Stimulated activated CD4-positive, alpha-beta T cell treated with anti-CD3 and anti-CD28 coated beads, Interleukin-4, amount 100 ng/mL, for 24 hours (primary cell): ENCODE data around the gene NDUFB11.

Experiments
- DNase-seq: peaks from one replicate; pipeline ENCODE4 v3.0.0-alpha.2; 2020

The NDUFB11 gene

GRCh38 chrX:47144626-47145394 lies at the start of gene NDUFB11, which contains the start of gene RBM10:
Gene NDUFB11, minus strand, starts transcription at chrX:47144702. Its CDS starts 23 bp downstream, at chrX:47144679.
Gene RBM10, plus strand, starts transcription at chrX:47145221. Its CDS starts 2,261 bp downstream, at chrX:47147482.
- DNase-seq: peak; percentile 92

DNA sequence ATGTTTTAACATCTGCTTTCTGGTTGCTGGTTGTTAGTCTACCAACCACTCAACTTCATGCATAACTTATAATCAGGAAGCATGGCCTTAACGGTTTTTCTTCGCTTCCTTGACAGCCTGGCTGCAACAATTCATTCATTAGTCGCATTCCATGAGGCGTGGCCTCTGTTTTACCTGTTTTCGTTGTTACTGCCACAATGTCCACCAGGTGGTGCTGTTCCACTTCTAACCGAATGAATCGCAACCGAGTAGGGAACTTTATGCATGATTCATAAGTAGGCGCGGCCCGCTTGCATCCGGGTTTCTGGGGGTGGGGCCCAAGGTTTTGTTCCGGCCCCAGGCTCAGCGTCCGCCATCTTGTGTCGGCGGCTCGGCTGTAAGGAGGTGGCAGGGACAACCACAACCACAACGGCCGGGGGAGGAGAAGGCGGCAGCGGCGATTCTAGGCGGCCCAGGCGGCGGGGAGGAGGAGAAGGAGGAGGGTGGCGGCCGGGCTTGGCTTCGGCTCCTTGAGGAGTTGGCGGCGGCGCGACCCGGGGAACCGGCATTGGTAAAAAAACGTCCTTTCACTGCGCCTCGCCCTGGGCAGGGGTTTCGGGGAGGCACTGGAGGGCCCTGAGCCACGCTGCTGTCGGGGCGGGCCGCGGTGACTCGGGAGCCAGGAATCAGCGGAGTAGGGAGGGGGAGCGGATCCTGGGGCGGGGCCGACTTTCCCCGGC lies 49.1 kb upstream of the NDUFB11 start, which contains the start of gene UBA1:
Gene UBA1 (plus strand): TSS at position 355 of the 719 bp plus-strand sequence. CDS start 4,974 bp downstream, outside the sequence.
- DNase-seq: peak; percentile 93

- DNase-seq: no peak
Observed at GRCh38 chrX:47191806-47192401, 47.4 kb upstream of the NDUFB11 start.

DNA sequence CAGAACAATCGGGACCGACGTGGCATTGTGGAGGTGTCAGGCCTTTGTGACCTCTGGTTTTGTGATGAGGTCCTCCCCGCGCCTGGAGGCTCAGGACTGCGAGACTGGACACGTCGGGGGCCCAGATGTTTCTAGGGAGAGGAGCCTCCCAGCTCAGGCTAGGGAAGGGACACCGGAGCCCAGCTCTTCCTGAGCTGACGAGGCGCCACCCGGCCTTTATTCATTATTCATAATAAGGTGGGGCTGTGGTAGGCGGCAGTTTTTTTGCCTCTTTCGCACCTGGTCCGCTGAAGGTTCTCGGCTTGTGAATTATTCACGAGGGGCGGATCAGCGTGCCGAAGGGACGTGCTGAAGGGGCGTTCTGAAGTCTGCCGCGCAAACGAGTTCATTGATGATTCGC lies 46.8 kb upstream of the NDUFB11 start:
- DNase-seq: peak; percentile 61

DNA sequence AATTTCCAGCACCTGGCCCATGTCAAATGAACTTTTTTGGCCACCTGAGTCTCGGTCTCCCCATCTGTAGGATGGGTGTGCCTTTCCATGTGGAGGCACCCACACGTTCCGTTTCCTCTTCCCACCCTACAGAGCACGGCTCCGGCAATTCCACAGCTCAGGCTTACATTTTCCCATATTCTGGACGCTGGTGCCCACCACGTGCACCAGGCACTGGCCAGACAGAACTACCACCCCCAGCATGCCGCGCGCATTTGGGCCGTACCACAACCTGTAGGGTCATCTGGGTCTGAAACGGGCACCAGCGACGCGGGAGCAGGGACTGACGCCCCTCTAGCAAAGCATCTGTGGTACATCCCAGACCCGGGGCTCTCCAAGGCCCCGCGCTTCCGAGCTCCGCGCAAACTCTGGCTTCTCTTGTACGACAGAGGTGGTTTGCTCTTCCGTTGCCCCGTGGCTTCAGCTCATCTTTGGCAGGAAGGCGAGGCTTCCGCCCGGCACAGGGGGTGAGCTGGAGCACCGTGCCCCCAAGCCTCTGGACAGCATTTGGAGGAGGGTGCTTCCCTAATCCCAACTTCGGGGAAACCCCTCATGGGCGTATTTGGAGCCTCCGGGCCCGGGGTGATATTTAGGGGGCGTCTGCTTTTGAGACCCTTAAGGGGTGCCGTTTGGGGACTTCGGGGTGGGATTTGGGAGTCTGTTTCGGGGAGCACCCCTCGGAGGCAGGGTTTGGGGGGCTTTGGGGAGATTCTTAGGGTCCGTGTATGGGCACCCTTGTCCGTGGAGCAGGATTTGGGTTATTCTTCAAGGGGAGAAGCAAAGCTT lies 46.2 kb upstream of the NDUFB11 start:
- peak; percentile 85 for DNase-seq

GRCh38 chrX:47189906-47190305 lies 45.4 kb upstream of the NDUFB11 start:
- no peak for DNase-seq

DNA sequence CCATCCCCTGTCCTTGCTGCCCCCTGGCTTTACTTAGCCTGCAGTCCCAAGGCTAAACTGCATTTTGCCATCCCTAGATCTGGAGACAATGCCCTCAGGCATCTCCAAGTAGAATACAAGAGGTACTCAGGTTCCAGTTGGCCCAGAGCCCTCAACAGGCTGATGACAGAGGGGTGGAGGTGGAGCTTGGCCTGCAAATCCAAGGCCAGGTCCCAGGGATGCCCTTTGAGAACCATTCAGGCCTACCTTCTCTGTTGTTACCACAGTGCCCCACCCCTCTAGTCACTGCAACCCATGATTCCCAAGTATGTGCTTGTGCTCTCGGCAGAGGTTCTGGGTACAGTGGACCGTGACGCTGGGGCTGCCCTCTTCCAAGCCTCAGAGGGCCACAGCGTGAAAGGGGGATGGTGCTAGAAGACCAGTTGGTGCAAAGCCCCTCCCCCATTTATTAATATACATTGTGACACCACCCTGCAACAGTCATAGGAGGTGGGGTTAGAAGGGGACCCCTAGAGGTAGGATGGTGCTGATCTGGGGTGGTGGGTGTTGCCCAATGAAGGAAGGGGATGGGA lies 42.7 kb upstream of the NDUFB11 start:
- DNase-seq: no peak

DNA sequence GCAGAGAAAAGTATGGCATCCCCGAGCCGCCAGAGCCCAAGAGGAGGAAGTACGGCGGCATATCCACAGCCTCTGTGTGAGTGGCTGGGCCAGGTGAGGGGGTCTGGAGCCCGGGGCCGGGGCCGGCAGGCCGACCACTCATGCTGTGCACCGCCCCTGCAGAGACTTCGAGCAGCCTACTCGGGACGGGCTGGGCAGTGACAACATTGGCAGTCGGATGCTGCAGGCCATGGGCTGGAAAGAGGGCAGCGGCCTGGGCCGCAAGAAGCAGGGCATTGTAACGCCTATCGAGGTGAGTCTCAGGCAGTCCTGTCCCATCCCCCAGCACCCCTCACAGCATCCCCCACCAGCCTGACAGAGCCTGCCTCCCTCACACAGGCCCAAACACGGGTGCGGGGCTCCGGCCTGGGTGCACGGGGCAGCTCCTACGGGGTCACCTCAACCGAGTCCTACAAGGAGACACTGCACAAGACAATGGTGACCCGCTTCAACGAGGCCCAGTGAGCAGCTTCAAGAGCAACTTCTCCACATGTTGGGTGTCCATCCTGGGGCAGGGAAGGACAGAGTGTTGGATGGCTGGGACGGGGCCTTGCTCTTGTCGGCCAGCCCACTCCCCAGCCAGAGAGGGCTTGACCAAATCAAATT lies 41.7 kb upstream of the NDUFB11 start:
- no peak for DNase-seq

- DNase-seq: no peak
Observed at GRCh38 chrX:47185241-47185640, 40.7 kb upstream of the NDUFB11 start.

- DNase-seq: no peak
Observed at GRCh38 chrX:47184486-47184885, 40.0 kb upstream of the NDUFB11 start.

DNA sequence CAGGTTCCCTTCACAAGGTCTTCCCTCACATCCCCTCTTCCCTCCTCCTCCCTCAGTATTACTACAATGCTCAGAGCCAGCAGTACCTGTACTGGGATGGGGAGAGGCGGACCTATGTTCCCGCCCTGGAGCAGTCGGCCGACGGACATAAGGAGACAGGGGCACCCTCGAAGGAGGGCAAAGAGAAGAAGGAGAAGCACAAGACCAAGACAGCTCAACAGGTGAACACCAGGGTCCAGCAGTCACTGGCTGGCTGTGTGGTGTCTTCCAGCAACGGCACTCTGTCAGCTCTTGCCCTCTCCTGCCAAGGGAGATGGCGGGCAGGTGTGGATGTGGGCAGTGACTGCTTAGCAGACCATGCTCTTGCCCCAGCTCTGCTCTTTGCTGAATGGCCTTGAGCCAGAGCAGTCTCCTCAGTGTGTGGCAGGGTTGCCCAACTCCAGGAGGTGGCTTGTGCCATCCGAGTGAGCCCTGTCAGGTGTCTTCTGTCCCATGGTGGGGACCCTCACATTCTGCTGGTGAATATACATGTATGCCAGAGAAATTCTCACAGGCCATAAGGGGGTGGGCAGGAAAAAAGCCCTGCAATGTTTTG lies 37.7 kb upstream of the NDUFB11 start:
- DNase-seq: no peak

DNA sequence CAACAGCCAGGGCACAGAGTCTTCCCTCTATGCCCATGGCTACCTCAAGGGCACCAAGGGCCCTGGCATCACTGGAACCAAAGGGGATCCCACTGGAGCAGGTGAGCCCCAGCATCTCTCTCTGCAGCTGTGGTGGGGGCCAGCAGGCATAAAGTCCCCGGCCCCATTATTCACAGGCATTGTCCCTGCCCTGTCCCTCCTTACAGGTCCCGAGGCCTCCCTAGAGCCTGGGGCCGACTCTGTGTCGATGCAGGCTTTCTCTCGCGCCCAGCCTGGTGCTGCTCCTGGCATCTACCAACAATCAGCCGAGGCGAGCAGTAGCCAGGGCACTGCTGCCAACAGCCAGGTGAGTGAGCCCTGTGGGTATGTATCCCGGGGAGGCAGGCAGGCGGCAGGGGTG lies 36.8 kb upstream of the NDUFB11 start:
- no peak for DNase-seq

DNA sequence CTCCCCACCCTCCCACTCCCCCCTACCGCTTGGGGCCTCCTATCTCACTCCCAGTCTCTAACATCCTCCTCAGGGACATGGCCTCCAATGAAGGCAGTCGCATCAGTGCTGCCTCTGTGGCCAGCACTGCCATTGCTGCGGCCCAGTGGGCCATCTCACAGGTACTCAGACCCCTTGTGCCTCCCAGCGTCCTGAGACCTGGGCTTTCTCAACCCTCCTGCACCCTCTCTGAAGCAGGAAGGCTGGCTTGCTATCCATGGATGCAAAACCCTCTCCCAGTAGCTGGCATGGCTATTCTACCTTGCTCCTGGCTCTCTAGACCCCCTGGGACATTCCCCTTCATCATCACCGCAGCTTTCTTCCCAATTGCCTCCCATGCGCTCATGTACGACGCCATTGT lies 35.8 kb upstream of the NDUFB11 start:
- no peak for DNase-seq

DNA sequence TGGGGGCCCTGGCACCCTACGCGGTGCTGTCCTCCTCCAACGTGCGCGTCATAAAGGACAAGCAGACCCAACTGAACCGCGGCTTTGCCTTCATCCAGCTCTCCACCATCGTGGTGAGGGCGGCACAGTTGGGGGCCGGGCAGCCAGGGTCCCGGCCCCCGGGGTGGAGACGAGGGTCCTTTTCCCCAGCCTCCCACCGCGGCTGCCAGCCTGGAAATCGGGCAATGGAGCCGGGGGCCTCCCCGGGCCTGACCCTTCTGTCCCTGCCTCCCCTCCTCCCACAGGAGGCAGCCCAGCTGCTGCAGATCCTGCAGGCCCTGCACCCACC lies 35.4 kb upstream of the NDUFB11 start:
- no peak for DNase-seq

- DNase-seq: no peak
Observed at GRCh38 chrX:47179221-47179927, 34.9 kb upstream of the NDUFB11 start.

GRCh38 chrX:47178337-47178736 lies 33.8 kb upstream of the NDUFB11 start:
- DNase-seq: no peak

- DNase-seq: no peak
Observed at GRCh38 chrX:47177079-47177478, 32.6 kb upstream of the NDUFB11 start.

- no peak for DNase-seq
Observed at GRCh38 chrX:47176101-47176740, 31.7 kb upstream of the NDUFB11 start.

DNA sequence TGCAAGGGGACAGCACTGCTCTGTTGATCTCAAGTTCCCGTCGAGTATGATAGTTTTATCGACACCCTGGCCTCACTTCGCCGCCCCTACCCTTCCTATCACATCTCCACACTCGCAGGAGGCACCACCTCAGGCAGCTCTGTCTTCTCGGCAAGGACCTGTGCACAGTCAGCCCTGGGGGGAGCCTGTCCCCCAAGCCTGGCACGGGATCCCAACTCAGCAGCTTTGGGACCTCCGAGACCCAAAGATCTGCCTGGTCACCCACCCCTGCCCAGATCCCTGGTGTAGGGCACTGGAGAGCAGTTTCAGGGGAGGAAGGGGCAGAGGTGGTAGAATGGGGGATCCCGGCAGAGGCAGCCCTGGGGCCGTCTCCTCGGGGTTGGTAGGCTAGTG lies 31.1 kb upstream of the NDUFB11 start:
- DNase-seq: no peak

DNA sequence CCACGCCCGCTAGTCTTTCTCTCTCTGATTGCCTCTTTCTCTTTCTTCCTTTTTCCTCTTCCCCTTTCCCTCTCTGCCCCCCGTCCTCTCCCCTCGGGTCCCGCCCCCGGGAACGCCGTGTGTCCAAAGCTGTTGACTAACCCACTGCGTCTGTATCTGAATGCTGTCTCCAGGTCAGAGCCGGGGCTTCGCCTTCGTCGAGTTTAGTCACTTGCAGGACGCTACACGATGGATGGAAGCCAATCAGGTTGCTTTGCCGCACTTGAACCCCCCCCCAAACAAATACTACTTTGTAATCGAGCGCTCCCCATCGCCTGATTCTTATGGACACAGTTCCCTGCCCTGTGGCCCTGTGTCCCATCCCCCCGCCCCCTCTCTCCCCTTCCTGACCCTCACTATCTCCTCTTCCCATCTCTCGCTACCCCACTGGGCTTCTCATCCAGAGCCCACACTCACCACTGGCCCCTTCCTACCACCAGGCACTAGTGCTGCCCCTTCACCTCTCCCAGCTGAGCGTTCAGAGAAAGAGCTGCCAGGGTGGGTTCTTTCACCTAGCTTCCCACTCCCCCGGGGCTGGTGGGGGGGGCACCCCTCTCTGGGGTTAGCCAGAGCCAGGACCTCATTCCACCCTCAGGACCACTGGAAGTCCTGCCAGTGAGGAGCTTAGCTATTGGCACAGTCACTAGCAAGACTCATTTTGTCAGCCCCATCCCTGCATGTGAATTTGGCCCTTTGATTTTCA lies 30.5 kb upstream of the NDUFB11 start:
- no peak for DNase-seq
